Prostate gland (tissue), 2 donors: Measurements from ENCODE around the gene KLHDC4. TPM values are rescaled to one million over a fixed set of nuclear protein-coding genes. Genes with fewer than 3 reads are reported as not detected.

ENCODE experiments used
- DNase-seq: peaks from one replicate; pipeline ENCODE4 v3.0.0-alpha.2; 2019; ENCODE audit warnings: low spot score
- H3K27ac ChIP-seq, 2 donors: fragments of 200-600 bp; sonication (generic); 2 replicates each; pipeline ENCODE4 v1.5.1; 2017 to 2019
- H3K27me3 ChIP-seq: fragments of 200-600 bp; sonication (generic); replicated peaks from 2 replicates; pipeline ENCODE4 v1.5.1; 2019; ENCODE audit not compliant: insufficient read depth
- H3K36me3 ChIP-seq, 2 donors: fragments of 200-600 bp; sonication (generic); 1 replicate in 1 of 2; 2 replicates in 1 of 2; pipeline versions ENCODE4 v1.5.1 to v1.8.1; 2017 to 2019
- H3K4me1 ChIP-seq: fragments of 200-600 bp; sonication (generic); replicated peaks from 2 replicates; pipeline ENCODE4 v1.5.1; 2019
- H3K4me3 ChIP-seq, 2 donors: fragments of 200-600 bp; sonication (generic); 2 replicates each; pipeline ENCODE4 v1.5.1; 2017 to 2019
- H3K9me3 ChIP-seq: fragments of 200-600 bp; sonication (generic); 2 replicates; pipeline ENCODE4 v1.5.1; 2017
- POLR2A ChIP-seq: fragments of 450-650 bp; IDR thresholded peaks from one replicate; pipeline ENCODE4 v1.6.1; 2016; ENCODE audit warnings: antibody characterized with exemption, mild to moderate bottlenecking
- POLR2AphosphoS5 ChIP-seq: sonication (generic); formaldehyde crosslinking; IDR thresholded peaks from one replicate; pipeline ENCODE4 v1.6.1; 2017; ENCODE audit warnings: antibody characterized with exemption
- WGBS: methylation state at CpG from one replicate; pipeline ENCODE4 v1.1.5; 2018; 5-methylcytosine and 5-hydroxymethylcytosine counted together
- intact Hi-C: fragments of 100-400 bp; cut with DNase I; formaldehyde crosslinking; loops from one replicate; pipeline ENCODE4 v1.14.2; 2022
- total RNA-seq, 2 donors: library from RNA; depleted of rRNA; stranded (reverse); fragments of >200 nt; gene quantifications; one replicate each; pipeline ENCODE4 v1.1.0, GENCODE V29; 2016
- TF ChIP-seq, protein P1 (sequence below), 4 experiments: fragments of 200-600 bp in 2 of 4; fragments of 450-650 bp in 2 of 4; sonication (generic) in 2 of 4; IDR thresholded peaks; 1 replicate in 3 of 4; 2 replicates in 1 of 4; pipeline ENCODE4 v1.5.1; 2016 to 2019; ENCODE audit warnings: antibody characterized with exemption in 4 of 4, mild to moderate bottlenecking in 2 of 4, moderate library complexity in 2 of 4

KLHDC4 gene
- total RNA-seq, 2 donors from 2014 or later, result 28.2 to 56.4 TPM

- H3K27me3 ChIP-seq, result no peaks in the 10 kb centered on the region
- 74% methylated on average over 14 of the region's 14 CpGs for WGBS
- no peak overlapping the region for H3K27ac ChIP-seq
- H3K4me1 ChIP-seq, result no peaks in the 10 kb centered on the region
- TF ChIP-seq POLR2AphosphoS5 (no peak), POLR2A (no peak)
- no peaks in the 10 kb centered on the region for H3K36me3 ChIP-seq
- H3K4me3 ChIP-seq, result no peak overlapping the region
- no peak for DNase-seq
- intact Hi-C loops, result no loop called here
- H3K9me3 ChIP-seq, result no peaks in the 10 kb centered on the region
These were observed 31.1 kb downstream of the KLHDC4 start for GRCh38 chr16:87734644-87735043.

GRCh38 chr16:87733190-87733589 is 32.6 kb downstream of the KLHDC4 start:
- TF ChIP-seq POLR2AphosphoS5 (no peak), POLR2A (no peak)
- TF ChIP-seq, protein P1, sequence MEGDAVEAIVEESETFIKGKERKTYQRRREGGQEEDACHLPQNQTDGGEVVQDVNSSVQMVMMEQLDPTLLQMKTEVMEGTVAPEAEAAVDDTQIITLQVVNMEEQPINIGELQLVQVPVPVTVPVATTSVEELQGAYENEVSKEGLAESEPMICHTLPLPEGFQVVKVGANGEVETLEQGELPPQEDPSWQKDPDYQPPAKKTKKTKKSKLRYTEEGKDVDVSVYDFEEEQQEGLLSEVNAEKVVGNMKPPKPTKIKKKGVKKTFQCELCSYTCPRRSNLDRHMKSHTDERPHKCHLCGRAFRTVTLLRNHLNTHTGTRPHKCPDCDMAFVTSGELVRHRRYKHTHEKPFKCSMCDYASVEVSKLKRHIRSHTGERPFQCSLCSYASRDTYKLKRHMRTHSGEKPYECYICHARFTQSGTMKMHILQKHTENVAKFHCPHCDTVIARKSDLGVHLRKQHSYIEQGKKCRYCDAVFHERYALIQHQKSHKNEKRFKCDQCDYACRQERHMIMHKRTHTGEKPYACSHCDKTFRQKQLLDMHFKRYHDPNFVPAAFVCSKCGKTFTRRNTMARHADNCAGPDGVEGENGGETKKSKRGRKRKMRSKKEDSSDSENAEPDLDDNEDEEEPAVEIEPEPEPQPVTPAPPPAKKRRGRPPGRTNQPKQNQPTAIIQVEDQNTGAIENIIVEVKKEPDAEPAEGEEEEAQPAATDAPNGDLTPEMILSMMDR (IDR thresholded peaks at IDR 0.05), result no peak
- no peak overlapping the region for H3K27ac ChIP-seq
- H3K4me3 ChIP-seq, result no peak overlapping the region
- no peak for DNase-seq
- H3K36me3 ChIP-seq, result peaks cover 0 to 4% of the 10 kb centered on the region in 2 donors
- no peaks in the 10 kb centered on the region for H3K9me3 ChIP-seq
- H3K27me3 ChIP-seq, result no peaks in the 10 kb centered on the region
- intact Hi-C loops, result no loop called here
- 87% methylated on average over 11 of the region's 11 CpGs for WGBS
- H3K4me1 ChIP-seq, result no peaks in the 10 kb centered on the region

DNA sequence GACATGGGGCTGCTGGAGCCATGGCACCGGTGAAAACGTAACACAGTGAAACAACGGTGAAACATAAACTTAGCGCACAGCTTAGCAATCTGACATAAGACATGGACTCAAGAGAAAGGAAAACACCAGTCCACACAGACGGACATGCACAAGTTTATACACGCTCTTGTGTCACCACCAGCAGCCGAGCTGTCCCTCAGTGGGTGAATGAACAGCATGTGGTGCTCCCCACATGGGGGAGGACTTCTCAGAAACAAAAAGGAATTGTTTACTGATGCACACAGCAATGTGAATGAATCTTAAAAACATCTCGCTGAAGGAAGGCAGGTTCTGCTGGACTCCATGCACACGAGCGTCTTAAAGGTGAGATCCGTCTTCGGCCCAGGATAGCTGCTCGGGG is 34.2 kb downstream of the KLHDC4 start:
- peaks cover 0 to 4% of the 10 kb centered on the region in 2 donors for H3K36me3 ChIP-seq
- WGBS, result 93% methylated on average over 13 of the region's 13 CpGs

GRCh38 chr16:87729266-87729954 is 36.4 kb downstream of the KLHDC4 start:
- WGBS, result 92% methylated on average over 17 of the region's 17 CpGs
- intact Hi-C loops, result no loop called here
- Histone ChIP-seq H3K4me3 (no peak overlapping the region), H3K27me3 (no peaks in the 10 kb centered on the region), H3K27ac (no peak overlapping the region), H3K4me1 (no peaks in the 10 kb centered on the region), H3K36me3 (peaks cover 0 to 4% of the 10 kb centered on the region in 2 donors), H3K9me3 (no peaks in the 10 kb centered on the region)
- no peak for DNase-seq
- TF ChIP-seq, protein P1 (IDR thresholded peaks at IDR 0.05), result no peak
- TF ChIP-seq POLR2A (no peak), POLR2AphosphoS5 (no peak)

More for the DNA sequence above, 34.2 kb downstream of the KLHDC4 start:
- no peak overlapping the region for H3K27ac ChIP-seq
- no peaks in the 10 kb centered on the region for H3K27me3 ChIP-seq
- TF ChIP-seq POLR2AphosphoS5 (no peak), POLR2A (no peak)
- TF ChIP-seq, protein P1 (IDR thresholded peaks at IDR 0.05), result no peak
- H3K9me3 ChIP-seq, result no peaks in the 10 kb centered on the region
- H3K4me1 ChIP-seq, result no peaks in the 10 kb centered on the region
- DNase-seq, result no peak
- H3K4me3 ChIP-seq, result no peak overlapping the region
- intact Hi-C loops, result no loop called here

- no peaks in the 10 kb centered on the region for H3K27me3 ChIP-seq
- H3K36me3 ChIP-seq, result peaks cover 0 to 4% of the 10 kb centered on the region in 2 donors
- no peaks in the 10 kb centered on the region for H3K4me1 ChIP-seq
- TF ChIP-seq, protein P1 (IDR thresholded peaks at IDR 0.05), result no peak
- TF ChIP-seq POLR2A (no peak), POLR2AphosphoS5 (no peak)
- intact Hi-C loops, result no loop called here
- no peaks in the 10 kb centered on the region for H3K9me3 ChIP-seq
- no peak for DNase-seq
- H3K4me3 ChIP-seq, result no peak overlapping the region
- 87% methylated on average over 12 of the region's 12 CpGs for WGBS
- H3K27ac ChIP-seq, result no peak overlapping the region
These were observed 37.8 kb downstream of the KLHDC4 start for GRCh38 chr16:87728026-87728425.
